Endodermal cell (in vitro differentiated cells): ENCODE measurements around the gene C5orf15. TPM values are rescaled to one million over a fixed set of nuclear protein-coding genes. Genes with fewer than 3 reads are reported as not detected.
"Not testable (repeated sequence)": the region's sequence is repeated elsewhere in the genome, so short reads cannot be mapped to it uniquely, and the experiment has no call there.

ENCODE experiments used
- DNase-seq: peaks from one replicate; pipeline ENCODE4 v3.0.0-alpha.2; 2017
- H3K27ac ChIP-seq: 2 replicates; pipeline ENCODE4 v1.5.1; 2013; ENCODE audit warnings: mild to moderate bottlenecking, low read depth, low read length, moderate library complexity
- H3K27me3 ChIP-seq: 2 replicates; pipeline ENCODE4 v1.6.1; 2013; ENCODE audit warnings: mild to moderate bottlenecking, low read length, moderate library complexity; ENCODE audit not compliant: insufficient read depth, control insufficient read depth, poor library complexity, severe bottlenecking
- H3K36me3 ChIP-seq: 2 replicates; pipeline ENCODE4 v1.7.0; 2013; ENCODE audit warnings: mild to moderate bottlenecking, low read length, moderate library complexity; ENCODE audit not compliant: control insufficient read depth, insufficient read depth
- H3K4me1 ChIP-seq: one replicate; pipeline ENCODE4 v1.7.0; 2013; ENCODE audit warnings: low read length; ENCODE audit not compliant: control insufficient read depth, insufficient read depth
- H3K4me3 ChIP-seq: 2 replicates; pipeline ENCODE4 v1.5.1; 2013; ENCODE audit warnings: mild to moderate bottlenecking, low read length, moderate library complexity
- H3K9ac ChIP-seq: 2 replicates; pipeline ENCODE4 v1.6.1; 2013; ENCODE audit warnings: mild to moderate bottlenecking, low read length, moderate library complexity; ENCODE audit not compliant: poor library complexity, severe bottlenecking; ENCODE audit errors: extremely low read depth
- H3K9me3 ChIP-seq: 2 replicates; pipeline ENCODE4 v1.6.1; 2013; ENCODE audit warnings: mild to moderate bottlenecking, low read length, moderate library complexity; ENCODE audit not compliant: control insufficient read depth
- H3K27ac Mint-ChIP-seq: 2 replicates; pipeline ENCODE4 v1.8.0; 2020; ENCODE audit warnings: mixed read lengths
- H3K27me3 Mint-ChIP-seq: 2 replicates; pipeline ENCODE4 v1.8.0; 2021; ENCODE audit warnings: mild to moderate bottlenecking, mixed read lengths; ENCODE audit not compliant: insufficient read depth
- H3K36me3 Mint-ChIP-seq: 2 replicates; pipeline ENCODE4 v1.8.0; 2020; ENCODE audit warnings: low read depth, mixed read lengths
- H3K4me1 Mint-ChIP-seq: 2 replicates; pipeline ENCODE4 v1.8.0; 2020; ENCODE audit warnings: mixed read lengths
- H3K4me3 Mint-ChIP-seq: 2 replicates; pipeline ENCODE4 v1.8.0; 2020; ENCODE audit warnings: mild to moderate bottlenecking, moderate library complexity, mixed read lengths
- H3K9me3 Mint-ChIP-seq: 2 replicates; pipeline ENCODE4 v1.8.0; 2020; ENCODE audit warnings: mild to moderate bottlenecking, mixed read lengths
- WGBS, 2 experiments: methylation state at CpG; one replicate each; pipeline versions ENCODE4 v1.1.5 to v1.1.7; 2013; ENCODE audit warnings: missing lambda C conversion rate in 2 of 2, mixed read lengths in 1 of 2; ENCODE audit not compliant: insufficient coverage in 1 of 2, insufficient read length in 1 of 2; 5-methylcytosine and 5-hydroxymethylcytosine counted together
- total RNA-seq, 2 donors: library from RNA; stranded (reverse); fragmentation: NEBNext Ultra II Directional in 1 of 2; extraction: Animal tissue kit (Norgen Biotek cat#: 25700) in 1 of 2; gene quantifications; 2 replicates in 1 of 2; 3 replicates in 1 of 2; pipeline ENCODE4 v1.2.1, GENCODE V29; 2021
- TF ChIP-seq, protein P1 (sequence below): fragments of 200-600 bp; sonication (generic); conservative IDR thresholded peaks from 2 replicates; pipeline ENCODE4 v1.5.0; 2021; ENCODE audit warnings: antibody characterized with exemption, mild to moderate bottlenecking

Gene C5orf15
- total RNA-seq, 2 donors from 2014 or later: 37.6 to 37.7 TPM

DNA sequence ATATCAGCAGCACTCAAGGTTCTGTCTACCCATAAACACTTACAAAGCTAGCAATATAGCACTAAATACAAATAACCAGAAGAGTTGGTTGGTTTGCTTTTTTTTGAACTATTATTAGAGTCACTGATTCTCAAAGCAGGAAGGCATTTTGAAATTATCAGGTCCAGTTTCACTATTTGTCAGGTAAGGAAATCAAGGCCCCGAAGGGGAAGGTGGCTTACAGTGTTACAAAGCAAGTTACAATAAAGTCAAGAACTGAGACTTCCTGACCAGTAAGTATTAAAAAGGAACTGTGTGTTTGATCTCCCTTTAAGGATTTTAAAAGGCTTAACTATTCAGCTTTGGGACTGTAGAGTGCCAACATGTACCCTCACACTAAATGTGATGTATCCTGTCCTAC lies 10.8 kb downstream of the C5orf15 start:
- Mint-ChIP-seq H3K9me3 (no peaks in the 10 kb centered on the region), H3K27me3 (no peaks in the 10 kb centered on the region), H3K4me3 (no peak overlapping the region), H3K27ac (no peak overlapping the region), H3K4me1 (no peaks in the 10 kb centered on the region), H3K36me3 (peaks cover 36% of the 10 kb centered on the region)
- no peak overlapping the region for H3K9ac ChIP-seq
- H3K4me3 ChIP-seq: no peak overlapping the region
- TF ChIP-seq, protein P1, sequence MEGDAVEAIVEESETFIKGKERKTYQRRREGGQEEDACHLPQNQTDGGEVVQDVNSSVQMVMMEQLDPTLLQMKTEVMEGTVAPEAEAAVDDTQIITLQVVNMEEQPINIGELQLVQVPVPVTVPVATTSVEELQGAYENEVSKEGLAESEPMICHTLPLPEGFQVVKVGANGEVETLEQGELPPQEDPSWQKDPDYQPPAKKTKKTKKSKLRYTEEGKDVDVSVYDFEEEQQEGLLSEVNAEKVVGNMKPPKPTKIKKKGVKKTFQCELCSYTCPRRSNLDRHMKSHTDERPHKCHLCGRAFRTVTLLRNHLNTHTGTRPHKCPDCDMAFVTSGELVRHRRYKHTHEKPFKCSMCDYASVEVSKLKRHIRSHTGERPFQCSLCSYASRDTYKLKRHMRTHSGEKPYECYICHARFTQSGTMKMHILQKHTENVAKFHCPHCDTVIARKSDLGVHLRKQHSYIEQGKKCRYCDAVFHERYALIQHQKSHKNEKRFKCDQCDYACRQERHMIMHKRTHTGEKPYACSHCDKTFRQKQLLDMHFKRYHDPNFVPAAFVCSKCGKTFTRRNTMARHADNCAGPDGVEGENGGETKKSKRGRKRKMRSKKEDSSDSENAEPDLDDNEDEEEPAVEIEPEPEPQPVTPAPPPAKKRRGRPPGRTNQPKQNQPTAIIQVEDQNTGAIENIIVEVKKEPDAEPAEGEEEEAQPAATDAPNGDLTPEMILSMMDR: no peak
- no peaks in the 10 kb centered on the region for H3K27me3 ChIP-seq
- WGBS, 2 experiments: 93 to 100% methylated on average over 1 of the region's 1 CpG
- H3K9me3 ChIP-seq: no peaks in the 10 kb centered on the region
- no peaks in the 10 kb centered on the region for H3K4me1 ChIP-seq
- H3K36me3 ChIP-seq: peaks cover 52% of the 10 kb centered on the region
- H3K27ac ChIP-seq: no peak overlapping the region
- DNase-seq: no peak

DNA sequence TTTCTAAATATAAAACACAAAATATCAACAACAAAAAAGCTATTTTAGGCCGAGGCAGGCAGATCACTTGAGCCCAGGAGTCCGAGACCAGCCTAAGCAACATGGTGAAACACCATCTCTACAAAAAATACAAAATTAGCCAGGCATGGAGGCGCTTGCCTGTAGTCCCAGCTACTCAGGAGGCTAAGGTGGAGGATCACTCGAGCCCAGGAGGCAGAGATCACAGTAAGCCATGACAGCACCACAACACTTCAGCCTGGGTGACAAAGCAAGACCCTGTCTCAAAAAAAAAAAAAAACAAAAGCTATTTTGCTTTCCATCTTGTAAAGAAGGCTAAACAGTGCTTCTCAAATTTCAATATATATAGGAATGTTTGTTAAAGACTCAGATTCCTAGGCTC lies 11.3 kb downstream of the C5orf15 start:
- Histone ChIP-seq H3K4me1 (no peaks in the 10 kb centered on the region), H3K9me3 (no peaks in the 10 kb centered on the region), H3K36me3 (peaks cover 52% of the 10 kb centered on the region), H3K9ac (no peak overlapping the region), H3K4me3 (no peak overlapping the region), H3K27me3 (no peaks in the 10 kb centered on the region), H3K27ac (no peak overlapping the region)
- Mint-ChIP-seq H3K36me3 (peaks cover 36% of the 10 kb centered on the region), H3K9me3 (no peaks in the 10 kb centered on the region), H3K4me3 (no peak overlapping the region), H3K27ac (no peak overlapping the region), H3K27me3 (no peaks in the 10 kb centered on the region), H3K4me1 (no peaks in the 10 kb centered on the region)
- TF ChIP-seq, protein P1: no peak
- WGBS, 2 experiments: 90% methylated on average over 4 of the region's 4 CpGs; no CpG with 5 or more reads in 1 of the 2 experiments
- no peak for DNase-seq

- H3K36me3 Mint-ChIP-seq: peaks cover 36% of the 10 kb centered on the region
- peaks cover 52% of the 10 kb centered on the region for H3K36me3 ChIP-seq
- not testable (repeated sequence) for H3K4me1 Mint-ChIP-seq, H3K4me3 Mint-ChIP-seq, H3K9me3 ChIP-seq, H3K27ac ChIP-seq, H3K27ac Mint-ChIP-seq, H3K9me3 Mint-ChIP-seq, H3K4me1 ChIP-seq, H3K27me3 ChIP-seq, H3K9ac ChIP-seq, H3K4me3 ChIP-seq, H3K27me3 Mint-ChIP-seq, DNase-seq
- WGBS, 2 experiments: 100% methylated on average over 1 of the region's 1 CpG; no CpG with 5 or more reads in 1 of the 2 experiments
These were observed 12.2 kb downstream of the C5orf15 start for GRCh38 chr5:133956196-133956595.

GRCh38 chr5:133953568-133954145 lies 14.8 kb downstream of the C5orf15 start:
- 91 to 95% methylated on average over 10 of the region's 10 CpGs for WGBS, 2 experiments
- H3K27me3 ChIP-seq: peaks cover 4% of the 10 kb centered on the region
- Mint-ChIP-seq H3K9me3 (no peaks in the 10 kb centered on the region), H3K4me1 (no peaks in the 10 kb centered on the region), H3K27me3 (no peaks in the 10 kb centered on the region), H3K4me3 (no peak overlapping the region), H3K36me3 (peaks cover 25% of the 10 kb centered on the region), H3K27ac (no peak overlapping the region)
- H3K27ac ChIP-seq: no peak overlapping the region
- H3K4me3 ChIP-seq: no peak overlapping the region
- TF ChIP-seq, protein P1: no peak
- H3K9ac ChIP-seq: no peak overlapping the region
- H3K4me1 ChIP-seq: no peaks in the 10 kb centered on the region
- H3K9me3 ChIP-seq: no peaks in the 10 kb centered on the region
- H3K36me3 ChIP-seq: peaks cover 38% of the 10 kb centered on the region
- no peak for DNase-seq
